Limb (tissue), 2 donors: ENCODE data around the gene PRKCZ.

Experiments used
- DNase-seq, 2 donors: peaks; one replicate each; pipeline ENCODE4 v3.0.0-alpha.2; 2016; ENCODE audit errors: extremely low spot score in 2 of 2

PRKCZ gene

DNA sequence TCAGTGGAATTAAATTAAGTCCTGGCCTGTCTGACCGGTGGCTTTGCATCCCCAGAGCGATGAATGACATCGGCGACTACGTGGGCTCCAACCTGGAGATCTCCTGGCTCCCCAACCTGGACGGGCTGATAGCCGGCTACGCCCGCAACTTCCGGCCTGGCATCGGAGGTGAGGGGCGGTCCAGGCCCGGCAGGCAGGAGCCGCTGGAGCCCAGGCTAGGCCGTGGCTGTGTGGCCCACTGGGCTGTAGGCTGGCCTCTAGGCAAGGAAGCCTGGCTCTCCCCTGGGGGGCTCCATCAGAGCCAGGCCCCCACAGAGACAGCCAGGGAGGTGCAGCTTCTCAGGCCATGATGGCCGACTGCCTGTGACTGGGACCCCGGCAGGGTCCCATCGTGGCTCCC is 25.3 kb upstream of the PRKCZ start:
- DNase-seq, result no peak

- peak in 1 of 2 donors; percentile 61 for DNase-seq
These were observed 24.7 kb upstream of the PRKCZ start for GRCh38 chr1:2025491-2025981.

- DNase-seq, result no peak
These were observed 22.1 kb upstream of the PRKCZ start for GRCh38 chr1:2027961-2028583.

DNA sequence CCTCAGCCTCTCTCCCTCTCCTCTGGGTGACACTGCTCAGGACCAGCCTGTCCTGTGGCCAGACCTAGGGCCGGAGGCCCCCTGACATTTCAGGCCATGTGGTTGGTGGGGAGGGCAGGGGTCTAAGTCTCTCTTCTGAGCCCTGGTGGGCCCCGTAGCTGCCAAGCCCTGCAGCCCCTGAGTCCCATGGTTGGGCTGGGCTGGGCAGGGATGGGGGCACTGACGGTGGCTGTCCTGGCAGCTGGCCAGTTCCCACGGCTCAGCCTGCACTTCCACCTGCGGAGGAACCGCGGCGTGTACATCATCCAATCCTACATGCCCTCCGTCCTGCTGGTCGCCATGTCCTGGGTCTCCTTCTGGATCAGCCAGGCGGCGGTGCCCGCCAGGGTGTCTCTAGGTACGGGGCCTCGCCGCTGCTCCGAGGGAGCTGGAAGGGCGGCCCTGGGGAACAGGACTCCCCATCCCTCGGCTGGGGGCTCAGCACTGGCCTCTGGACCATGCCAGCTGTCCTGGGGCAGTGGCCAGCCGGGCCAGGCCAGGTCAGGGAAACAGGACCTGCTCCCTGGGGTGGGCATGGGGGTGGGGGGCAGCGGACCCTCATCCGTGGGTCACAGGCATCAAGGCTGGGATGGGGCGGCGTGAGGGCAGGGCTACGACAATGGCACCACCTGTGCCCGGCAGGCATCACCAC is 21.2 kb upstream of the PRKCZ start:
- DNase-seq, result no peak

GRCh38 chr1:2029561-2029960 is 20.6 kb upstream of the PRKCZ start:
- no peak for DNase-seq

GRCh38 chr1:2030076-2030871 is 19.9 kb upstream of the PRKCZ start:
- DNase-seq, result no peak

GRCh38 chr1:2031546-2032540 is 18.4 kb upstream of the PRKCZ start:
- no peak for DNase-seq

DNA sequence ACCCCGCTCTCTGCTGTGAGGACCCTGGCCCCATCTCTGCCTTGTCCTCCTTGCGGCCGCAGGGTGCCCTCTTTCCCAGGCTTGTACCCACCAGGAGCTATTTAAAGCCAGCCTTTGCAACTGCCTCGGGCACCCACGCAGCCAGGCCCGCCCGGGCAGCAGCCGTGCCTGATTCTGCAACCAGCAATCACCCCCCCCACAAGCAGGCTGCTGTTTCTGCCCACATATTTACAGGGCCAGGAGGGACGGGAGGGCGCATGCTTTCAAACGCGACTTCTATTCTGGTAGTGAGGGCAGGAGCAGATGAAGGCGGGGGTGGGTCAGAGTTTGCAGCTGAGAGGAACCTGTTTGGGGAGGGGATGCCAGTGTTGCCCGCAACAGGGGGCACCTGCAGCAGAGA is 17.5 kb upstream of the PRKCZ start:
- DNase-seq, result no peak

DNA sequence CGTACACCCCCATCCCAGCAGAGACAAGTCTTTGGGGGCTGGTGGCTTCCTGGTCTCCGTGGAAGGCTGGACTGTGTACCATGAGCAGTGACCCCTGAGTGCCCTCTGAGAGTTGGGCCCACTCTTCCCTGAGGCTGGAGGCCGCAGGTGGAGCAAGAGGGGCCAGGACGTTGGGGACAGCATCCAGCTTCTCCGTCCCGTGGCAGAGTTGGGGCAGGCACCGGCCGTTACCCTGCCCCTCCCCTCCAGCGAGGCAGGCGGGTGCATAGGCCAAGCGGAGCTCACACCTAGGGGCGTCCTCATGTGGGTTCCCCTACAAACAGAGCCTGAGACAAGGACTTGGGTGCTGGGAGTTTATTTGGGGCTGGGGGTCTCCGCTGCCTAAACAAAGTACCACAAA is 17.0 kb upstream of the PRKCZ start:
- DNase-seq, result no peak

DNA sequence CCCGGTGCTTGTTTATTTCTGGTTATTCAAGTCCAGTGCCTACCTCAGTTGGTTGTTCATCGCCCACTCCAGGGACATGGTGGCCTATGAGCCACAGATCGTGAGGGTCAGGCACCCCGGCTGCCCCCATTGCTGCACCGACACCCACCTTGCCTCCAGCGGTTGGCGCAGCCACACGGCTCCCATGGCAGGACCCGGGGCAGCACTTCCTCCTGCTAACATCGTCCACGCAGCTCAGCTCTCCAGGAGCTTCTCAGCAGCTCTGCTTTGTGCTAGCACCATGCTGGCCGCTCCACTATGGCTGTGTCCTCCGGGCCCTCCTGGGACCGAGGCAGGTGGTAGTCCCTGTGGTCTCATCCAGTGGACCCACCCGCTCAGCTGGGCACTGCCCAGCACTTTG is 13.9 kb upstream of the PRKCZ start:
- DNase-seq, result no peak

GRCh38 chr1:2037314-2037979 is 12.8 kb upstream of the PRKCZ start:
- DNase-seq, result no peak

DNA sequence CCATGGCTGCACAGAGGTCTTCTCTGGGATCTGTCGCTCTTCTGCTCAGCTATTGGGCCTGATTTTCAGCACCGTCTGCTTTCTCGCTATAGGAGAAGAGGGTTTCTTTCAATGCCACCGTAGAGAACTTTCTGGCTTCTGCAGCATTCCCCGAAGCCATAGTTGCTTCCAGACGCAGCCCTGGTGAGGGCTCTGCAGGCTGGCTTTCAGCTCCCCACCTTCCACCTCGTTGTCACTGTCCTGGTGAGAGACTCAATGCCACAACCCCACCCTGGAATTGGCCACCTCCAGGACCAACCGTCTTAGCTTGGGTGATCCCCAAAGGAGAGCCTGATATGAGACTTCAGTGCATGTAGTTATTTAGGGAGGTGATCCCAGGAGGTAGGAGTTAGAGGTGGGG is 12.0 kb upstream of the PRKCZ start:
- DNase-seq, result no peak

GRCh38 chr1:2039251-2039650 is 11.0 kb upstream of the PRKCZ start:
- no peak for DNase-seq

- no peak for DNase-seq
These were observed 8.9 kb upstream of the PRKCZ start for GRCh38 chr1:2041305-2041704.

GRCh38 chr1:2041887-2042286 is 8.3 kb upstream of the PRKCZ start:
- no peak for DNase-seq

- DNase-seq, result no peak
These were observed 7.1 kb upstream of the PRKCZ start for GRCh38 chr1:2042830-2043773.

- DNase-seq, result no peak
These were observed 6.3 kb upstream of the PRKCZ start for GRCh38 chr1:2043886-2044285.

GRCh38 chr1:2044510-2045319 is 5.5 kb upstream of the PRKCZ start:
- DNase-seq, result peak; percentile 55 to 90
